Natural killer cell (primary cell): ENCODE data around the gene DPH3. TPM values are rescaled to one million over a fixed set of nuclear protein-coding genes. Genes with fewer than 3 reads are reported as not detected.

ENCODE experiments used
- ATAC-seq, 3 donors: fragments of 150-1000 bp in 2 of 3; fragments of 200-7000 bp in 1 of 3; cut with Tn5 transposase; 1 replicate in 1 of 3; 2 replicates in 2 of 3; pipeline ENCODE4 v1.10.0; 2021; ENCODE audit warnings: mild to moderate bottlenecking in 2 of 3, moderate library complexity in 2 of 3
- DNase-seq, 2 donors: peaks; one replicate each; pipeline versions ENCODE4 v3.0.0 to v3.0.0-alpha.2; 2013 to 2021; ENCODE audit warnings: mixed read lengths in 1 of 2
- H3K27ac ChIP-seq: one replicate; pipeline ENCODE4 v1.5.1; 2013; ENCODE audit warnings: mild to moderate bottlenecking, low read length
- H3K27me3 ChIP-seq: one replicate; pipeline ENCODE4 v1.6.1; 2013; ENCODE audit warnings: low read length; ENCODE audit not compliant: control insufficient read depth, insufficient read depth
- H3K36me3 ChIP-seq: one replicate; pipeline ENCODE4 v1.6.1; 2013; ENCODE audit warnings: low read length; ENCODE audit not compliant: control insufficient read depth, insufficient read depth
- H3K4me1 ChIP-seq: one replicate; pipeline ENCODE4 v1.6.1; 2013; ENCODE audit warnings: low read length; ENCODE audit not compliant: control insufficient read depth, insufficient read depth
- H3K4me3 ChIP-seq: one replicate; pipeline ENCODE4 v1.5.1; 2013; ENCODE audit warnings: low read length
- H3K9me3 ChIP-seq: one replicate; pipeline ENCODE4 v1.6.1; 2013; ENCODE audit warnings: low read length; ENCODE audit not compliant: control insufficient read depth, insufficient read depth
- H3K27ac Mint-ChIP-seq, 2 donors: one replicate each; pipeline ENCODE4 v1.8.0; 2022; ENCODE audit warnings: mild to moderate bottlenecking in 2 of 2, mixed read lengths in 2 of 2, moderate library complexity in 1 of 2
- H3K27me3 Mint-ChIP-seq, 2 donors: one replicate each; pipeline ENCODE4 v1.8.0; 2022; ENCODE audit warnings: low read depth in 2 of 2, mixed read lengths in 2 of 2
- H3K36me3 Mint-ChIP-seq: one replicate; pipeline ENCODE4 v1.8.0; 2022; ENCODE audit warnings: mixed read lengths
- H3K4me1 Mint-ChIP-seq, 2 donors: one replicate each; pipeline ENCODE4 v1.8.0; 2022; ENCODE audit warnings: mixed read lengths in 2 of 2
- H3K4me3 Mint-ChIP-seq: one replicate; pipeline ENCODE4 v1.8.0; 2022; ENCODE audit warnings: mild to moderate bottlenecking, moderate library complexity, mixed read lengths
- H3K9me3 Mint-ChIP-seq, 2 donors: one replicate each; pipeline ENCODE4 v1.8.0; 2022; ENCODE audit warnings: mixed read lengths in 2 of 2
- WGBS: methylation state at CpG from one replicate; pipeline ENCODE4 v1.1.7; 2013; ENCODE audit warnings: missing lambda C conversion rate; ENCODE audit not compliant: insufficient coverage; 5-methylcytosine and 5-hydroxymethylcytosine counted together
- intact Hi-C: fragments of 100-400 bp; cut with micrococcal nuclease; formaldehyde crosslinking; loops from one replicate; pipeline ENCODE4 v1.14.2; 2022
- total RNA-seq, 4 donors: library from RNA; stranded (reverse); fragments of 120-200 nt in 1 of 4; gene quantifications; one replicate each; pipeline versions ENCODE4 v1.2.3 to v1.2.4, GENCODE V29; 2013 to 2022
- TF ChIP-seq, protein P1 (sequence below): fragments of 200-600 bp; IDR thresholded peaks from one replicate; pipeline ENCODE4 v1.8.0; 2022; ENCODE audit warnings: antibody characterized with exemption

DPH3 gene
- total RNA-seq, 3 donors from 2014 or later (not counting 1 experiment from before 2014, with no cell fraction given) = 20.4 to 27.3 (median 22.8) TPM

DNA sequence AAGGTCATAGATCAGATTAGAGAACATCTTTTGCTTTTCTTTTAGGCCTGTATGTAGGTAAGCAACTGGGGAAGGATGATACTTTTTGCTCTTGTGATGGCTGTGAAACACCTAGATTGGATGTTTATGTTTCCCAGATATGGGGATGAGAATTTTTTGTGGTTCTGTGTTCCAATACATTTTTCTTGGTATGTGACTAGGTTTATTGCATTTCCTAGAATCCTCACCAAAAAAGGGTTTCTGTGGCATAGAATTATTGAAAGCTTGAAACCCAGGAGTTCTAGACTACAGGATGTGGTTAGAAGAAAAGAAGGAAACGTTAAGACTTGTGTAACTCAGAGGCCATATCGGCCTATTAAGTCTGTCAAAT, 26.1 kb upstream of the DPH3 start:
- TF ChIP-seq, protein P1, sequence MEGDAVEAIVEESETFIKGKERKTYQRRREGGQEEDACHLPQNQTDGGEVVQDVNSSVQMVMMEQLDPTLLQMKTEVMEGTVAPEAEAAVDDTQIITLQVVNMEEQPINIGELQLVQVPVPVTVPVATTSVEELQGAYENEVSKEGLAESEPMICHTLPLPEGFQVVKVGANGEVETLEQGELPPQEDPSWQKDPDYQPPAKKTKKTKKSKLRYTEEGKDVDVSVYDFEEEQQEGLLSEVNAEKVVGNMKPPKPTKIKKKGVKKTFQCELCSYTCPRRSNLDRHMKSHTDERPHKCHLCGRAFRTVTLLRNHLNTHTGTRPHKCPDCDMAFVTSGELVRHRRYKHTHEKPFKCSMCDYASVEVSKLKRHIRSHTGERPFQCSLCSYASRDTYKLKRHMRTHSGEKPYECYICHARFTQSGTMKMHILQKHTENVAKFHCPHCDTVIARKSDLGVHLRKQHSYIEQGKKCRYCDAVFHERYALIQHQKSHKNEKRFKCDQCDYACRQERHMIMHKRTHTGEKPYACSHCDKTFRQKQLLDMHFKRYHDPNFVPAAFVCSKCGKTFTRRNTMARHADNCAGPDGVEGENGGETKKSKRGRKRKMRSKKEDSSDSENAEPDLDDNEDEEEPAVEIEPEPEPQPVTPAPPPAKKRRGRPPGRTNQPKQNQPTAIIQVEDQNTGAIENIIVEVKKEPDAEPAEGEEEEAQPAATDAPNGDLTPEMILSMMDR = no peak
- peak in 2 of 3 donors; percentile 19 to 34 for ATAC-seq
- peaks cover 15% of the 10 kb centered on the region for H3K36me3 Mint-ChIP-seq
- H3K27ac ChIP-seq = peak overlapping the region; percentile 69
- intact Hi-C loops = loop anchor here (1.0 to 2.0 kb wide), 3 partner anchors 28 to 259 kb away; no protein-coding TSS in a partner anchor
- no peaks in the 10 kb centered on the region for H3K9me3 Mint-ChIP-seq
- H3K27me3 ChIP-seq = no peaks in the 10 kb centered on the region
- H3K4me1 ChIP-seq = peaks cover 43% of the 10 kb centered on the region
- no peak overlapping the region for H3K4me3 ChIP-seq
- peak in 1 of 2 donors; percentile 69 for DNase-seq
- H3K27me3 Mint-ChIP-seq = no peaks in the 10 kb centered on the region
- H3K36me3 ChIP-seq = no peaks in the 10 kb centered on the region
- 0% methylated on average over 1 of the region's 2 CpGs for WGBS
- H3K4me3 Mint-ChIP-seq = peak overlapping the region; percentile 85
- H3K27ac Mint-ChIP-seq = peak overlapping the region; percentile 87 to 90
- H3K4me1 Mint-ChIP-seq = peaks cover 69 to 88% of the 10 kb centered on the region in 2 donors
- H3K9me3 ChIP-seq = no peaks in the 10 kb centered on the region

DNA sequence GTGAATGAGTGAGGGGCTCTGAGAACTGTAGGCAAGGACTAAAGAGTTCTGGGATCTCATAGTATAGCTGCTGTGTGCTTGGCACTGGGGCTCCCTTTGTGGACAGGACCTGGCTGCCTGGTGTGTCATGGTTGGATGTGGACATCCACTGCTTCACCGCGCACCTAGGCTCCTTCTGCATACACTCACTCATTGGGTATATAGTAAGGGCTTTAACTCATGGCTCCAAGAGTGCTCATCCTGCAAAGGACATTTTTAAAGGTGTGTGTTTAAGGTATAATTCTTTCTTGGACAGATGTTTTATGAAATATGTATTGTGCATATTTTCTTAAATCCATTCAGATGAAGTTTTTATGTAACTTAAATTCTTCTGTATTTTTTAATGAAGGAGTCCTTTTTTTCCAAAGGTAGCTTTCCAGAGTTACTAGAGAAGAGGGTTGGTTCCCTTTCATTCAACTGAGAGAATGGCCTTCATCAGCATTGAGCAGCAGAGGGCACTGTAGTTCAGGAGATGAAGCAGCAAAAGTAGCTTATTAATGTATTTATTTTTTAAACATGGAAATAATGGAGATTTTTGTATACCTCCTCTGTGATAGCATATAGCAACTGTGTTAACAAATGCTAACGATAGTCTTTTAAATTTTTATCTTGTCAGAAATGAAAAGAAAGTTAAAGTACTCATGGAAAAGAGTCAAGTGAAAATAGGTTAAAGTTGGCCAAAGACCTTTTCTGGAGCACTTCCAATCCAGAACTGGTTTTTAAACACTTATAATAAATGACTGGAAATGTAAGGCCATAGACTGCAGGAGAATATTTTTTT, 25.5 kb upstream of the DPH3 start:
- no peaks in the 10 kb centered on the region for H3K27me3 ChIP-seq
- H3K9me3 ChIP-seq = no peaks in the 10 kb centered on the region
- 72% methylated on average over 3 of the region's 3 CpGs for WGBS
- peaks cover 9% of the 10 kb centered on the region for H3K36me3 Mint-ChIP-seq
- H3K27ac Mint-ChIP-seq = peak overlapping the region; percentile 87 to 90
- TF ChIP-seq, protein P1 = peak; percentile 93
- H3K4me3 Mint-ChIP-seq = peak overlapping the region; percentile 85
- peaks cover 67 to 86% of the 10 kb centered on the region in 2 donors for H3K4me1 Mint-ChIP-seq
- H3K4me3 ChIP-seq = no peak overlapping the region
- peak in 2 of 3 donors; percentile 24 to 33 for ATAC-seq
- H3K27ac ChIP-seq = peak overlapping the region; percentile 81
- no peaks in the 10 kb centered on the region for H3K9me3 Mint-ChIP-seq
- peak in 1 of 2 donors; percentile 82 for DNase-seq
- H3K27me3 Mint-ChIP-seq = no peaks in the 10 kb centered on the region
- no peaks in the 10 kb centered on the region for H3K36me3 ChIP-seq
- H3K4me1 ChIP-seq = peaks cover 47% of the 10 kb centered on the region
- intact Hi-C loops = loop anchor here (1.0 to 2.0 kb wide), 3 partner anchors 29 to 260 kb away; no protein-coding TSS in a partner anchor

DNA sequence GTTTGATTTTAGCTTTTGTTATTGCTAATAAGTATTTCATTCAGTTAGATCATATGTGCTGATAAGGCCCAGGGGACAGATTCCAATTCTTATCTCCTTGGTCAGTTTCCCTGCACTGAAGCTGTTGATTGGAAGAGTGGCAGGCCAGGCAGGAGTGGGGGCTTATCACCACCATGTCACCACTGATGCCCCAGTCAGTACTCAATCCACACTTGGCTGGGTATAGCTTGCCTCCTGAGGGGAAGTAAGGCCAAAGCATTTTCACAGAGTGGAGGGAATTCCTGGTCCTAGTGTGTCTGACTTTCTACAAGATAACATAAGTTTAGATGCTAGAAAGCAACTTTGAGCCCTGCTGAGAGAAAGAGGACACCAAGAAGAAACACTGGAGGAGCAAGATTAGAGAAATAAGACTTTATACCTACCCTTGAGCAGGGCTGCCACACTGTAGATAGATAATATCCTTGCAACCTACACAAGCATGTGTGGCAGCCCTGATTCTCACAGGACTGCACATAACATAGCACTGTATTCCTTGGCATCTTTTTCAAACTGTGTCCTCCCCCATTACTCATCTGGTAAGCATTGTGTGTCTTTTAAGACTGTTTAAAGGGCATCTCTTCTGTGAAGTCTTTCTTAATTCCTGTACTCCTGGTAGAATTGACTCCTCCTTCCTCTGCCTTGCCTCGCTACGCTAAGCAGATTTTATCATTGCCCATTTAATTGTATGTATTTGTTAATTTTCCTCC, 24.6 kb upstream of the DPH3 start:
- peaks cover 75 to 88% of the 10 kb centered on the region in 2 donors for H3K4me1 Mint-ChIP-seq
- Histone ChIP-seq H3K9me3 (no peaks in the 10 kb centered on the region), H3K36me3 (no peaks in the 10 kb centered on the region), H3K27ac (peak overlapping the region; percentile 81), H3K27me3 (no peaks in the 10 kb centered on the region), H3K4me1 (peaks cover 47% of the 10 kb centered on the region), H3K4me3 (no peak overlapping the region)
- no peak for DNase-seq
- TF ChIP-seq, protein P1 = no peak
- peak overlapping the region; percentile 86 for H3K4me3 Mint-ChIP-seq
- ATAC-seq = no peak
- intact Hi-C loops = loop anchor here (10.0 kb wide), 1 partner anchor 555 kb away; no protein-coding TSS in a partner anchor
- no peaks in the 10 kb centered on the region for H3K9me3 Mint-ChIP-seq
- no peaks in the 10 kb centered on the region for H3K27me3 Mint-ChIP-seq
- peaks cover 8% of the 10 kb centered on the region for H3K36me3 Mint-ChIP-seq
- H3K27ac Mint-ChIP-seq = peak overlapping the region; percentile 87 to 90
- WGBS = no CpG with 5 or more reads among the region's 2 CpGs
